BJ (cell line): ENCODE measurements around the gene GPR142. TPM values are rescaled to one million over a fixed set of nuclear protein-coding genes. Genes with fewer than 3 reads are reported as not detected.

ENCODE experiments used
- CTCF ChIA-PET: fragments of 350-600 bp; formaldehyde crosslinking; extraction: SDS; loops from one replicate; lab custom pipeline; 2021; ENCODE audit warnings: antibody characterized with exemption, inconsistent platforms; lab: Yijun Ruan, JAX
- POLR2A ChIA-PET: fragments of 300-600 bp; sonication (Branson Sonifier 250); formaldehyde crosslinking; extraction: SDS; loops from one replicate; lab custom pipeline; 2021; ENCODE audit warnings: antibody characterized with exemption; lab: Charles Lee
- DNase-seq: peaks from one replicate; pipeline ENCODE4 v3.0.0-alpha.2; 2011; ENCODE audit warnings: low read depth
- H3K27me3 ChIP-seq: 2 replicates; pipeline ENCODE4 v1.6.0; 2011; ENCODE audit warnings: low read length; ENCODE audit not compliant: control insufficient read depth, insufficient read depth
- H3K36me3 ChIP-seq: 2 replicates; pipeline ENCODE4 v1.5.1; 2011; ENCODE audit warnings: low read length; ENCODE audit not compliant: control insufficient read depth, insufficient read depth
- H3K4me3 ChIP-seq: 2 replicates; pipeline ENCODE4 v1.5.1; 2011; ENCODE audit warnings: low read depth, mild to moderate bottlenecking, control low read depth, low read length
- polyA plus RNA-seq: library from polyadenylated mRNA; depleted of rRNA; stranded (reverse); fragments of >200 nt; gene quantifications from 2 replicates; pipeline ENCODE4 v1.2.3, GENCODE V29; 2011
- TF ChIP-seq, protein P1 (sequence below): IDR thresholded peaks from 2 replicates; pipeline ENCODE4 v1.5.1; 2011; ENCODE audit warnings: low read depth, mild to moderate bottlenecking, control low read depth, inconsistent platforms, low read length, moderate library complexity; ENCODE audit not compliant: insufficient read depth

Gene GPR142
- polyA plus RNA-seq, 1 experiment, result not detected

DNA sequence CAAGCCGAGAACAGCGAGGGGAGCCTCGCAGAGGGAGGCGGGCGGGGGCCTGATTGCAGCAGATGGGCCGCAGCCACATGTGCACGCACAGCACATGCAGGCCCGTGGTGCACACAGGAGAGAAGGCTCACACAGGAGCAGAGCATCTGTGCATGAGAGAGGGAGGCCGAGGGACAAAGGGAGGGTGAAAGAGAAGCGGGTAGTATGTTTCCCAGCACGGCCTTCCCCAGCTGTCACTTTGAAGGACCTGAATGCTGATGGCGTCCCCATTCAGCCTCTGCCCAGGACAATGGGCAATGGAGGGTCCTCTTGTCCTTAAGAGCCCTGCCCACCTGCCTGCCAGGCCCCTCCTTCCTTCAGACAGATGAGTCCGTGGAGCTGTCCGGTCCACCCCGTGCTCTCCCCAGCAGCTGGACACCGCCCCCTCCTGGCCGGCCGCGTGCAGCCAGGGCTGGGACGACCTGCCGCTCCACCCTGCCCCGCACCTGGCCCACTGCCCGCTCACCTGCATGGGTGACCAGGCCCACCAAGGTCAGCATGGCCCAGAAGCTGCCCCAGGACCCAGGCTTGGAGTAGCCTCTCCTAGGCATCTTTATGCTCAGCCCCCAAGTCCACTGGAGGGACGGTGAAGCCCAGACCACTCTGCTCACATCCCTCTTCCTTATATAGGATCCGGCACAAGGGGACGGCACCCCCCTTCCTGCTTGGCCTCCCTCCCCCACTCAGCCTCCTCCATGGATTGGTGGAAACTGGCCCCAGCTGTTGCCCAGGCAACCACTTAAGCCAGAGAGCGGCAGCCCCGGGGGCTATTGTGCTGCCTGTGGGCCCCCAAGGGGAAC is 5.9 kb upstream of the GPR142 start, which contains the start of gene BTBD17:
Gene BTBD17, minus strand, starts transcription at position 639 of the 839 bp plus-strand sequence. Its CDS starts 49 bp downstream, at position 590.
- TF ChIP-seq, protein P1, sequence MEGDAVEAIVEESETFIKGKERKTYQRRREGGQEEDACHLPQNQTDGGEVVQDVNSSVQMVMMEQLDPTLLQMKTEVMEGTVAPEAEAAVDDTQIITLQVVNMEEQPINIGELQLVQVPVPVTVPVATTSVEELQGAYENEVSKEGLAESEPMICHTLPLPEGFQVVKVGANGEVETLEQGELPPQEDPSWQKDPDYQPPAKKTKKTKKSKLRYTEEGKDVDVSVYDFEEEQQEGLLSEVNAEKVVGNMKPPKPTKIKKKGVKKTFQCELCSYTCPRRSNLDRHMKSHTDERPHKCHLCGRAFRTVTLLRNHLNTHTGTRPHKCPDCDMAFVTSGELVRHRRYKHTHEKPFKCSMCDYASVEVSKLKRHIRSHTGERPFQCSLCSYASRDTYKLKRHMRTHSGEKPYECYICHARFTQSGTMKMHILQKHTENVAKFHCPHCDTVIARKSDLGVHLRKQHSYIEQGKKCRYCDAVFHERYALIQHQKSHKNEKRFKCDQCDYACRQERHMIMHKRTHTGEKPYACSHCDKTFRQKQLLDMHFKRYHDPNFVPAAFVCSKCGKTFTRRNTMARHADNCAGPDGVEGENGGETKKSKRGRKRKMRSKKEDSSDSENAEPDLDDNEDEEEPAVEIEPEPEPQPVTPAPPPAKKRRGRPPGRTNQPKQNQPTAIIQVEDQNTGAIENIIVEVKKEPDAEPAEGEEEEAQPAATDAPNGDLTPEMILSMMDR, result peak; percentile 56
- DNase-seq, result no peak
- Histone ChIP-seq H3K36me3 (no peaks in the 10 kb centered on the region), H3K4me3 (no peak within 1 kb of the TSS), H3K27me3 (peaks cover 5% of the 10 kb centered on the region)
- CTCF ChIA-PET, result interaction anchor here (0.6 to 2.4 kb wide), 6 partner anchors 15 to 246 kb away, joined by 3 to 8 read pairs (median 3); partner anchors contain the start of gene TTYH2
- POLR2A ChIA-PET, result no interaction called here

DNA sequence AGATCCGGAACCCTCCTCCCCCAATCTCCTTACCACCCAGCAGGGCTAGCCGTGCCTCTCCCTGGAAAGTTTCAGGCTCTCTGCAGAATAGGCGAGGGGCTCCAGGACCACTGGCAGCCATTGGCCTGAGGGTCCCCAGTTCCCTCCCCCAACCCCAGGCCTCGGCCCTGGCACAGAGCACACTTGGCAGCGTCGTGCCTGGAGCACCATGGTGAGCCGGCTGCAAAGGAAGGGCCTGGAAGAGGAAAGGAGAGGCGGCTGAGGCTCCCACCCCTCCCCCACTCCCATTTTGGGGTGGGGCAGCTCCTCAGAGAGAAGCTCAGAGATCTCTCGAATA is 5.3 kb upstream of the GPR142 start:
- ChIA-PET POLR2A (no interaction called here), CTCF (interaction anchor here (0.6 to 2.5 kb wide), 7 partner anchors 14 to 245 kb away, joined by 3 to 14 read pairs (median 7); partner anchors contain the start of gene TTYH2)

DNA sequence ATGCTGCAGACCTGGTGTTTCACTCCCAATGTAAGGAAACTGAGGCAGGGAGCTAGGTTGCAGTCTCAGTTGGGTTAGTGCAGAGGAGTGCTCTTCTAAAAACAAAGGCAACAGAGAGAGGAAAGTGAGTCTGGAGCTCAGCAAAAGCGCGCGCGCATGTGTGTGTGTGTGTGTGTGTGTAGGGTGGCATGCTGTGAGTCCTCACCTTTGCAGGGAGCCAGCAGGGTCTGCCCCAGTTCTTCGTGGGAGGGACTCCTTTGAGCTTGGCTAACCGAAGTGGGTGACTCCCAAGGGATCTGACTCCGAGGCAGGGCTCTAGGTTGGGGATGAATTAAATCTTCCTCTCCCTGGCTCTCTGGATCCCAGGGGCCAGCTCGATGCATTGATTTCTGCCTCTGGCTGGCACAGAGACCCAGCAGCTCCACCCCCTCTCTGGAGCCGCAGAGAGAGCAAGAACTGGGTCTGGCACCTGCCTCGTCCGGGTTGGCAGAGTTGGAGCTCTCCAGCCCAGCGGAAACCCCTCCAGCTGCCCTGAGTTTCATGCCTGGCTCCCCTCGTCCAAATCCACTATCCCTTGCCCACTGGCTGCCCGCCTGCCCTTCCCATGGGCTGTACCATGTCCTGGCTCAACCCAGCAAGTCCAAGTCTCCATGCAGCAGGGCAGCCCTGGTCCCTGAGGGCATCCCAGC is 4.4 kb upstream of the GPR142 start:
- TF ChIP-seq, protein P1, result no peak
- DNase-seq, result no peak
- H3K4me3 ChIP-seq, result no peak overlapping the region
- H3K27me3 ChIP-seq, result peaks cover 4% of the 10 kb centered on the region
- CTCF ChIA-PET, result interaction anchor here (0.9 to 2.5 kb wide), 5 partner anchors 17 to 152 kb away, joined by 3 to 14 read pairs (median 8); no protein-coding TSS in a partner anchor
- POLR2A ChIA-PET, result no interaction called here
- no peaks in the 10 kb centered on the region for H3K36me3 ChIP-seq

More for the DNA sequence above, 5.3 kb upstream of the GPR142 start:
- Histone ChIP-seq H3K4me3 (no peak overlapping the region), H3K27me3 (peaks cover 4% of the 10 kb centered on the region), H3K36me3 (no peaks in the 10 kb centered on the region)
- no peak for DNase-seq
- TF ChIP-seq, protein P1, result no peak

DNA sequence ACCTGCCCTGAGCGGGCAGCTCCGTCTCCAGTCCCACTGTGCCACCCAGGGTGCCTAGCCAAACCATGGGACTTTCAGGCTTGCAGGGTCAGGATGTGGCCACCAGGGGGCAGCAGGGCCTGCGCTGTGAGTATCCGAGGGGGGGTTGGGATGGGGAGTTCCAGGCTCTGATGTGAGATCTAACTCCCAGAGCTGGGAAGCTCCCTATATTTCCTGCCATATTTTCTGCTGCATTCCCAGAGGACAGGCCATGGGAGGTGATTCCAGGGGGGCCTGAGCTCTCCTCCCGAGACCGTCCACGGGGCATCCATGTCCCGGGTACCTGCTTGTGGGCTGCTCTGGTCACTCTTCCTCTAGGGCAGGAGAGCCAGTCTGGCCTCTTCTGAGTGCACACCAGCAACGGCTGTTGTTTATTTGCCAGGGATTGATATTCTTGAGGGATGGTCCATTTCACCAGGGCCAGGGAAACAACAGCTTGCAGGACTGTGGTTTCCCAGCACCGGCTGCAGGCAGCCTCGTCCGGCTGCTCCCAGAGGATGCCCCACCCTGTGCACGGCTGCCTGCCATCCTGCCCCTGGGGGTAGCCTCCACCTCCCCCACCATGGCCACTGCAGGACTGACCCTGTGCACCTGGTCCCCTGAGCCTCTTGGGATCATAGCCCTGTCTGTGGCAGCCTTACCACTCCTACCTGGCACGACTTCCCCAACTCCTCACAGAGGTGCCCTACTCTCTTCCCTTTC is 1.2 kb downstream of the GPR142 start:
- H3K27me3 ChIP-seq, result no peaks in the 10 kb centered on the region
- H3K4me3 ChIP-seq, result no peak overlapping the region
- TF ChIP-seq, protein P1, result peak; percentile 98
- ChIA-PET CTCF (interaction anchor here (0.7 to 6.6 kb wide), 20 partner anchors 9 to 601 kb away, joined by 3 to 94 read pairs (median 3); partner anchors contain the start of gene CD300A), POLR2A (no interaction called here)
- no peaks in the 10 kb centered on the region for H3K36me3 ChIP-seq
- DNase-seq, result no peak
